IMR-90 (cell line): ENCODE measurements around the gene PARP14. TPM values are rescaled to one million over a fixed set of nuclear protein-coding genes. Genes with fewer than 3 reads are reported as not detected.

ENCODE experiments used
- ATAC-seq: fragments of 200-7000 bp; cut with Tn5 transposase; 2 replicates; pipeline ENCODE4 v1.9.1; 2020; ENCODE audit warnings: low read depth, mild to moderate bottlenecking, moderate library complexity
- BruUV-seq: library from RNA; stranded (reverse); fragments of 400-500 nt; replicated peaks from 2 replicates; lab custom pipeline; 2021; lab: Mats Ljungman, UMichigan
- CTCF ChIA-PET: fragments of 300-600 bp; formaldehyde crosslinking; extraction: SDS; loops from one replicate; lab custom pipeline; 2021; ENCODE audit warnings: antibody characterized with exemption; lab: Yijun Ruan, JAX
- POLR2A ChIA-PET: fragments of 300-600 bp; sonication (Branson Sonifier 250); formaldehyde crosslinking; loops from one replicate; lab custom pipeline; 2022; ENCODE audit warnings: antibody characterized with exemption; ENCODE audit not compliant: unreplicated experiment; lab: Charles Lee
- DNase-seq: peaks from one replicate; pipeline ENCODE4 v3.0.0; 2013
- H2AFZ ChIP-seq: replicated peaks from 2 replicates; pipeline ENCODE3; 2013; ENCODE audit warnings: low read length, mild to moderate bottlenecking; ENCODE audit not compliant: poor library complexity
- H2AK5ac ChIP-seq: 2 replicates; pipeline ENCODE4 v1.6.1; 2013; ENCODE audit warnings: low read depth, low read length, inconsistent platforms
- H2AK9ac ChIP-seq: replicated peaks from 2 replicates; pipeline ENCODE3; 2013; ENCODE audit warnings: mild to moderate bottlenecking, low read depth, low read length, moderate library complexity; ENCODE audit not compliant: poor library complexity
- H2BK120ac ChIP-seq: 2 replicates; pipeline ENCODE4 v1.6.1; 2013; ENCODE audit warnings: low read depth, low read length, inconsistent platforms
- H2BK15ac ChIP-seq: 3 replicates; pipeline ENCODE4 v1.6.1; 2013; ENCODE audit warnings: low read depth, low read length, inconsistent platforms
- H2BK20ac ChIP-seq: 2 replicates; pipeline ENCODE4 v1.6.1; 2013; ENCODE audit warnings: low read depth, mild to moderate bottlenecking, inconsistent platforms, low read length, moderate library complexity
- H2BK5ac ChIP-seq: 2 replicates; pipeline ENCODE4 v1.6.1; 2013; ENCODE audit warnings: mild to moderate bottlenecking, low read depth, low read length, inconsistent platforms; ENCODE audit not compliant: poor library complexity, severe bottlenecking
- H3K14ac ChIP-seq: replicated peaks from 2 replicates; pipeline ENCODE4 v1.6.1; 2013; ENCODE audit warnings: low read depth, low read length, inconsistent platforms
- H3K18ac ChIP-seq: 2 replicates; pipeline ENCODE4 v1.6.1; 2013; ENCODE audit warnings: low read depth, low read length, control low read depth
- H3K23ac ChIP-seq: 2 replicates; pipeline ENCODE4 v1.6.1; 2013; ENCODE audit warnings: low read depth, low read length, inconsistent platforms
- H3K27ac ChIP-seq: 2 replicates; pipeline ENCODE4 v1.5.1; 2013; ENCODE audit warnings: mild to moderate bottlenecking, control low read depth, low read length; ENCODE audit not compliant: insufficient read depth
- H3K27me3 ChIP-seq: 2 replicates; pipeline ENCODE4 v1.6.1; 2013; ENCODE audit warnings: low read length; ENCODE audit not compliant: control insufficient read depth, insufficient read depth
- H3K36me3 ChIP-seq: 2 replicates; pipeline ENCODE4 v1.6.1; 2013; ENCODE audit warnings: low read length, mixed read lengths; ENCODE audit not compliant: control insufficient read depth, insufficient read depth
- H3K4ac ChIP-seq: 2 replicates; pipeline ENCODE4 v1.6.1; 2013; ENCODE audit warnings: low read depth, low read length, inconsistent platforms
- H3K4me1 ChIP-seq: 2 replicates; pipeline ENCODE4 v1.6.1; 2013; ENCODE audit warnings: low read length, mixed read lengths; ENCODE audit not compliant: control insufficient read depth, insufficient read depth
- H3K4me2 ChIP-seq: 2 replicates; pipeline ENCODE4 v1.6.1; 2013; ENCODE audit warnings: low read depth, mild to moderate bottlenecking, control low read depth, low read length, moderate library complexity
- H3K4me3 ChIP-seq: 2 replicates; pipeline ENCODE4 v1.5.1; 2013; ENCODE audit warnings: low read depth, mild to moderate bottlenecking, control low read depth, low read length, moderate library complexity; ENCODE audit not compliant: insufficient read depth
- H3K56ac ChIP-seq: 2 replicates; pipeline ENCODE4 v1.6.1; 2013; ENCODE audit warnings: low read length, inconsistent platforms; ENCODE audit not compliant: insufficient read depth; ENCODE audit errors: extremely low read depth
- H3K79me1 ChIP-seq, 2 experiments: 2 replicates each; pipeline ENCODE4 v1.6.1; 2013; ENCODE audit warnings: low read length in 2 of 2, inconsistent platforms in 1 of 2, low read depth in 1 of 2
- H3K9ac ChIP-seq: 2 replicates; pipeline ENCODE4 v1.6.1; 2013; ENCODE audit warnings: low read depth, low read length, control low read depth
- H3K9me1 ChIP-seq: 2 replicates; pipeline ENCODE4 v1.6.1; 2013; ENCODE audit warnings: low read length, inconsistent platforms; ENCODE audit not compliant: insufficient read depth
- H3K9me3 ChIP-seq: 2 replicates; pipeline ENCODE4 v1.6.1; 2013; ENCODE audit warnings: low read length; ENCODE audit not compliant: control insufficient read depth, insufficient read depth
- H4K20me1 ChIP-seq: 2 replicates; pipeline ENCODE4 v1.6.1; 2013; ENCODE audit warnings: low read length, inconsistent platforms; ENCODE audit not compliant: insufficient read depth
- H4K5ac ChIP-seq: 2 replicates; pipeline ENCODE4 v1.6.1; 2013; ENCODE audit warnings: mild to moderate bottlenecking, low read depth, low read length, control low read depth
- H4K8ac ChIP-seq, 2 experiments: 2 replicates each; pipeline ENCODE4 v1.6.1; 2013; ENCODE audit warnings: low read depth in 2 of 2, low read length in 2 of 2, control low read depth in 1 of 2, inconsistent platforms in 1 of 2
- H4K91ac ChIP-seq: 2 replicates; pipeline ENCODE4 v1.6.1; 2013; ENCODE audit warnings: low read depth, low read length, inconsistent platforms; ENCODE audit not compliant: insufficient read depth
- MAFK ChIP-seq: IDR thresholded peaks from 2 replicates; pipeline ENCODE4 v1.6.1; 2012; ENCODE audit warnings: low read depth, low read length, improper control_type of control experiment
- RAD21 ChIP-seq: IDR thresholded peaks from 2 replicates; pipeline ENCODE4 v1.6.1; 2012; ENCODE audit warnings: low read length, improper control_type of control experiment
- SMC3 ChIP-seq: fragments of 150-350 bp; IDR thresholded peaks from 2 replicates; pipeline ENCODE4 v1.6.1; 2016; ENCODE audit warnings: low read depth, mild to moderate bottlenecking, antibody characterized with exemption, low read length, moderate library complexity
- WGBS, 2 experiments: methylation state at CpG; one replicate each; pipeline versions ENCODE4 v1.1.5 to v1.1.7; 2013; ENCODE audit warnings: missing lambda C conversion rate in 2 of 2; ENCODE audit not compliant: insufficient read length in 1 of 2; ENCODE audit errors: extremely low coverage in 2 of 2; 5-methylcytosine and 5-hydroxymethylcytosine counted together
- dilution Hi-C: fragments of 300-500 bp; cut with HindIII; formaldehyde crosslinking; loops from one replicate; pipeline ENCODE4 v1.14.3; 2018; ENCODE audit warnings: low sequenced_read_pairs; ENCODE audit not compliant: unreplicated experiment
- in situ Hi-C: fragments of 300-500 bp; cut with MboI; formaldehyde crosslinking; loops from 3 replicates; pipeline ENCODE4 v1.14.3; 2019; ENCODE audit warnings: low sequenced_read_pairs, inconsistent platforms, mixed read lengths
- intact Hi-C: fragments of 100-400 bp; cut with micrococcal nuclease; formaldehyde crosslinking; loops from 2 replicates; pipeline ENCODE4 v1.10.0; 2022
- polyA plus RNA-seq, 3 experiments: library from polyadenylated mRNA; depleted of rRNA; stranded (reverse); fragments of >200 nt; gene quantifications; 2 replicates each; pipeline ENCODE4 v1.2.3, GENCODE V29; 2012; ENCODE audit warnings: low replicate concordance in 1 of 3
- total RNA-seq: library from RNA; depleted of rRNA; stranded (reverse); fragments of >200 nt; gene quantifications from 2 replicates; pipeline ENCODE4 v1.2.3, GENCODE V29; 2012
- TF ChIP-seq, protein P1 (sequence below): fragments of 150-350 bp; IDR thresholded peaks from 2 replicates; pipeline ENCODE4 v1.6.1; 2016; ENCODE audit warnings: low read depth, mild to moderate bottlenecking, low read length, moderate library complexity, borderline replicate concordance
- TF ChIP-seq, protein P2 (sequence below): conservative IDR thresholded peaks from 2 replicates; pipeline ENCODE4 v1.5.1; 2012; ENCODE audit warnings: mild to moderate bottlenecking, low read depth, low read length, improper control_type of control experiment

PARP14 gene
- total and polyA plus RNA-seq, 2 of the 4 experiments (the other 2 are of a cell fraction), result 9.3 to 23.1 TPM

DNA sequence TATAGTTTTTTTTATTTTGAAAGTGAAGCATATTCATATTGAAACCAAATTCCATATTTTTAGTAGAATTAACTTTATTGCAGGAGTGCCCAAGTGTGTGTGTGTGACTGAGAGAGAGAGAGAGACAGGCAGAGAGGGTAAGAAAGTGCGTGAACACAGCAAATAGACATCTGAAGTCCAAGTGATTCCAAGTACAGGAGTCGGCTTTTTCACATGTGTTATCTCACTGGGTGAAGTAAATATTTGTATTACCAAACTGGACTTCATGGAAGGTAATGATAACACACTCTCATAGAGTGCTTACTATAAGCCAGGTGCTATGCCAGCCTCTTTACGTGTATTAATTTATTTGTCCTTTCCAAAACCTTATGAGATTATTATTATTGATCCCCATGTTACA is 12.0 kb downstream of the PARP14 start:
- H2AK5ac ChIP-seq, result no peak overlapping the region
- no peak overlapping the region for H3K4me3 ChIP-seq
- no peak overlapping the region for H3K9ac ChIP-seq
- no peak overlapping the region for H4K91ac ChIP-seq
- H2BK5ac ChIP-seq, result no peak overlapping the region
- in situ Hi-C loops (no loop called here), intact Hi-C loops (no loop called here), dilution Hi-C loops (no loop called here)
- H4K8ac ChIP-seq, result no peak overlapping the region
- CTCF ChIA-PET, result interaction anchor here (0.6 kb wide), 1 partner anchor 40 kb away, joined by 3 read pairs; no protein-coding TSS in a partner anchor
- peaks cover 19% of the 10 kb centered on the region for H3K36me3 ChIP-seq
- H3K27ac ChIP-seq, result no peak overlapping the region
- H2BK120ac ChIP-seq, result no peak overlapping the region
- H3K4me2 ChIP-seq, result no peak overlapping the region
- no peak overlapping the region for H3K14ac ChIP-seq
- POLR2A ChIA-PET, result no interaction called here
- 0 out of 2 replicates have a peak, but pooled peaks cover 7% of the 10 kb centered on the region for H3K9me1 ChIP-seq
- no peak overlapping the region for H2AFZ ChIP-seq
- H3K23ac ChIP-seq, result no peak overlapping the region
- ATAC-seq (no peak), DNase-seq (no peak)
- H3K4me1 ChIP-seq, result no peaks in the 10 kb centered on the region
- no peak overlapping the region for H3K56ac ChIP-seq
- no peaks in the 10 kb centered on the region for H3K9me3 ChIP-seq
- no TSS peak for BruUV-seq
- no peaks in the 10 kb centered on the region for H4K20me1 ChIP-seq
- H3K18ac ChIP-seq, result no peak overlapping the region
- TF ChIP-seq, protein P1, sequence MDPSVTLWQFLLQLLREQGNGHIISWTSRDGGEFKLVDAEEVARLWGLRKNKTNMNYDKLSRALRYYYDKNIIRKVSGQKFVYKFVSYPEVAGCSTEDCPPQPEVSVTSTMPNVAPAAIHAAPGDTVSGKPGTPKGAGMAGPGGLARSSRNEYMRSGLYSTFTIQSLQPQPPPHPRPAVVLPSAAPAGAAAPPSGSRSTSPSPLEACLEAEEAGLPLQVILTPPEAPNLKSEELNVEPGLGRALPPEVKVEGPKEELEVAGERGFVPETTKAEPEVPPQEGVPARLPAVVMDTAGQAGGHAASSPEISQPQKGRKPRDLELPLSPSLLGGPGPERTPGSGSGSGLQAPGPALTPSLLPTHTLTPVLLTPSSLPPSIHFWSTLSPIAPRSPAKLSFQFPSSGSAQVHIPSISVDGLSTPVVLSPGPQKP, result no peak
- TF ChIP-seq MAFK (no peak), RAD21 (no peak), SMC3 (no peak)
- TF ChIP-seq, protein P2, sequence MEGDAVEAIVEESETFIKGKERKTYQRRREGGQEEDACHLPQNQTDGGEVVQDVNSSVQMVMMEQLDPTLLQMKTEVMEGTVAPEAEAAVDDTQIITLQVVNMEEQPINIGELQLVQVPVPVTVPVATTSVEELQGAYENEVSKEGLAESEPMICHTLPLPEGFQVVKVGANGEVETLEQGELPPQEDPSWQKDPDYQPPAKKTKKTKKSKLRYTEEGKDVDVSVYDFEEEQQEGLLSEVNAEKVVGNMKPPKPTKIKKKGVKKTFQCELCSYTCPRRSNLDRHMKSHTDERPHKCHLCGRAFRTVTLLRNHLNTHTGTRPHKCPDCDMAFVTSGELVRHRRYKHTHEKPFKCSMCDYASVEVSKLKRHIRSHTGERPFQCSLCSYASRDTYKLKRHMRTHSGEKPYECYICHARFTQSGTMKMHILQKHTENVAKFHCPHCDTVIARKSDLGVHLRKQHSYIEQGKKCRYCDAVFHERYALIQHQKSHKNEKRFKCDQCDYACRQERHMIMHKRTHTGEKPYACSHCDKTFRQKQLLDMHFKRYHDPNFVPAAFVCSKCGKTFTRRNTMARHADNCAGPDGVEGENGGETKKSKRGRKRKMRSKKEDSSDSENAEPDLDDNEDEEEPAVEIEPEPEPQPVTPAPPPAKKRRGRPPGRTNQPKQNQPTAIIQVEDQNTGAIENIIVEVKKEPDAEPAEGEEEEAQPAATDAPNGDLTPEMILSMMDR, result no peak
- H3K4ac ChIP-seq, result no peak overlapping the region
- H2BK15ac ChIP-seq, result no peak overlapping the region
- no CpG with 5 or more reads among the region's 3 CpGs for WGBS, 2 experiments
- no peak overlapping the region for H4K5ac ChIP-seq
- no peaks in the 10 kb centered on the region for H3K27me3 ChIP-seq
- H2AK9ac ChIP-seq, result no peak overlapping the region
- no peak overlapping the region for H2BK20ac ChIP-seq
- H3K79me1 ChIP-seq, result no peaks in the 10 kb centered on the region
